SK-N-SH (cell line): Measurements from ENCODE around the gene NOC2L. TPM values are rescaled to one million over a fixed set of nuclear protein-coding genes. Genes with fewer than 3 reads are reported as not detected.

Source experiments
- polyA plus RNA-seq, 3 experiments: library from polyadenylated mRNA; depleted of rRNA; stranded (reverse); fragments of >200 nt; gene quantifications; 2 replicates each; pipeline ENCODE4 v1.2.3, GENCODE V29; 2012
- small RNA-seq, 7 experiments: library from RNA; depleted of rRNA; stranded (forward); fragments of <200 nt; gene quantifications; one replicate each; pipeline ENCODE3, GENCODE V24; 2012

NOC2L gene
- polyA plus RNA-seq, 1 of the 3 experiments (the other 2 are of a cell fraction), result 124 TPM

Small RNA genes within 50 kb of the gene (small RNA-seq; reads per million reads assigned to genes)
- gene AL645608.3, result 0 reads per million in 7 experiments
- 0 reads per million in 7 experiments for gene AL645608.4

Other genes starting within 250 kb of the NOC2L start
- 2.1 and 3.7 TPM in 2 replicates for gene SAMD11, start 35.3 kb downstream of the NOC2L start, polyA plus RNA-seq (2012; rRNA removed)
- 27.3 and 28.1 TPM in 2 replicates for gene KLHL17, start 1.3 kb upstream of the NOC2L start, polyA plus RNA-seq (2012; rRNA removed)
- gene PLEKHN1, start 7.2 kb upstream of the NOC2L start, polyA plus RNA-seq (2012; rRNA removed), result not detected in 2 replicates
- gene PERM1, start 22.8 kb upstream of the NOC2L start, polyA plus RNA-seq (2012; rRNA removed), result 0.18 and 0.25 TPM in 2 replicates
- gene HES4, start 40.8 kb upstream of the NOC2L start, polyA plus RNA-seq (2012; rRNA removed), result 4.2 and 4.7 TPM in 2 replicates
- 22.9 and 28.6 TPM in 2 replicates for gene ISG15, start 54.2 kb upstream of the NOC2L start, polyA plus RNA-seq (2012; rRNA removed)
- 24.0 and 31.6 TPM in 2 replicates for gene AGRN, start 60.9 kb upstream of the NOC2L start, polyA plus RNA-seq (2012; rRNA removed)
- not detected in 2 replicates for gene RNF223, start 115.0 kb upstream of the NOC2L start, polyA plus RNA-seq (2012; rRNA removed)
- gene C1orf159, start 156.8 kb upstream of the NOC2L start, polyA plus RNA-seq (2012; rRNA removed), result 10.1 and 10.2 TPM in 2 replicates
- gene TTLL10, start 214.6 kb upstream of the NOC2L start, polyA plus RNA-seq (2012; rRNA removed), result not detected in 2 replicates
- 0.05 TPM in 1 of 2 replicates, not detected in the other for gene TNFRSF18, start 247.3 kb upstream of the NOC2L start, polyA plus RNA-seq (2012; rRNA removed)